HG03095 (cell line): ENCODE data around the gene CGB1.

Experiments
- ATAC-seq: cut with Tn5 transposase; IDR thresholded peaks from one replicate; pipeline ENCODE4 v1.9.1; 2021; ENCODE audit warnings: moderate library complexity; ENCODE audit not compliant: unreplicated experiment

The CGB1 gene

GRCh38 chr19:48999481-49000325, 37.0 kb downstream of the CGB1 start:
- no peak for ATAC-seq

- no peak for ATAC-seq
Observed at GRCh38 chr19:48997972-48998371, 38.7 kb downstream of the CGB1 start.

- ATAC-seq = no peak
Observed at GRCh38 chr19:48994035-48994386, 42.7 kb downstream of the CGB1 start.

- ATAC-seq = peak; percentile 75
Observed at GRCh38 chr19:48993175-48994034, 43.3 kb downstream of the CGB1 start, which contains the start of the genes GYS1 and RUVBL2. Gene GYS1, minus strand, starts transcription at chr19:48993309. Its CDS starts 197 bp downstream, at chr19:48993112. Gene RUVBL2, plus strand, starts transcription at chr19:48993887. Its CDS starts 25 bp downstream, at chr19:48993912.

GRCh38 chr19:48992581-48993174, 44.0 kb downstream of the CGB1 start:
- ATAC-seq = peak; percentile 2

GRCh38 chr19:48991873-48992580, 44.7 kb downstream of the CGB1 start:
- no peak for ATAC-seq

- ATAC-seq = no peak
Observed at GRCh38 chr19:48991011-48991609, 45.6 kb downstream of the CGB1 start.

GRCh38 chr19:48990400-48990799, 46.3 kb downstream of the CGB1 start:
- no peak for ATAC-seq

GRCh38 chr19:48989701-48990291, 46.9 kb downstream of the CGB1 start:
- no peak for ATAC-seq

- no peak for ATAC-seq
Observed at GRCh38 chr19:48988860-48989259, 47.8 kb downstream of the CGB1 start.

GRCh38 chr19:48988286-48988685, 48.4 kb downstream of the CGB1 start:
- no peak for ATAC-seq

- no peak for ATAC-seq
Observed at GRCh38 chr19:48987323-48987722, 49.4 kb downstream of the CGB1 start.

GRCh38 chr19:48986211-48986610, 50.5 kb downstream of the CGB1 start:
- ATAC-seq = no peak

- no peak for ATAC-seq
Observed at GRCh38 chr19:48985711-48986110, 51.0 kb downstream of the CGB1 start.
